GM19463 (cell line): ENCODE results near the gene RNF145.
"Not testable (repeated sequence)": the region's sequence is repeated elsewhere in the genome, so short reads cannot be mapped to it uniquely, and the experiment has no call there.

Source experiments
- ATAC-seq: cut with Tn5 transposase; IDR thresholded peaks from one replicate; pipeline ENCODE4 v1.9.1; 2021; ENCODE audit warnings: mild to moderate bottlenecking, moderate library complexity; ENCODE audit not compliant: unreplicated experiment

RNF145 gene

DNA sequence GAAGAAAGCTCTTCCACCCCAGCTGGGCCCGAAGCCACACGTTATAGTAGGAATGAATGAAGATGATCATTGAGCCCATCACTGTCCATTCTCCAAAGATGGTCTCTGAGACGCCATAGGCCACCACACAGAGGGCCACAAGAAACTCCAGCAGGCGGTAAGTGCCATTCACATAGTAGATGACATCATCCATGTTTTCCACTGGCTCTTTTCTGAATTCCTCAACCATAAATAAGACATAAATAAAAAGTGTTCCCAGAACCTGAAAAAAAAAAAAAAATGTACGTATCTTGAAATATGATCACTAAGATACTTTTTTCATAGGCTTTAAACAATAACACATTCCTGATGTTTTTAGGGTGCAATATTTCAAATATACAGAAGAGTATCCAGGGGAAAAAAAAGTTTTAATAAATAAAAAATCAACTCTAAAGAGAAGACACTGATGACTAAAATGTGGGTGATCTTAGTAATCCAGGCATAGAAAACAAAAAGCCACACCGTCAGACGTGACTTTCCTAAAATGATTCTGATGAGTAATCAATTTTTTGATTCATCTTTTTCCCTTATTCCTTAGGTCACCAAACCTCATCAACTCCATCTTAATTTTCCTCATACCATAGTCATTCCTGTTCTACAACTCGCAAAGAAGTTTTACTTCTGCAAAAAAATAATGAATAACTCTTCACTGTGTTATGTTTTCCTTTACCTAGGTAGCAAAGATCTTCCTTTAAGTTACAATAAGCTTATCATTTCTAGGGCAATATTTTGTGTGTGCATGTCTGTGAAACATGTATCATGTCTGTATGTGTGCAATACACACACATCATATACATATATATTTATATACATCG is 47.8 kb downstream of the RNF145 start:
- ATAC-seq = no peak

DNA sequence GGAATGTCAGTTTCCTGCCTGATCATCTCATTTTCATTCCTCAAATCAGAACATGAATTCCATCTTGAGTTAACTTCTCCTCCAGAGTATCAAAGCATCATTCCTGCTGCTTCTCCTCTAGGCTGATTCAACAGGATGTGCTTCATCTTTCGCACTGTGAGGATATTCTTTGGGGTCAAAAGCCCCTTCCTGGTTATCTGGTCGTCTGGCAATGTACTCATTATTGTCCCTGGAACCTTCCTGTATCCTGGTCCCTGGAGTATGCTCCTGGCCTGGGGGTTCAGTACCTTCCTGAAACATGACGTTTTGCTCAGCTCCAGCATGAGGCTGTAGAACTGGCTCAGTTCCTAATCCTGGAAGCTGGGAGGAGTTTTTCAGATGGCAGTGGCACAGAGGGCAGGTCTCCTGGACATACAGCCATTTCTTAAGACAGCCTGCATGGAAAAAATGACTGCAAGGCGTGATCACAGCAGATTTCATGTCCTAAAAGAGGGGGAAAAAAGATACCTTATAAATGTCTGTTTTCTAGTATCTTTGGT is 50.7 kb downstream of the RNF145 start:
- not testable (repeated sequence) for ATAC-seq

DNA sequence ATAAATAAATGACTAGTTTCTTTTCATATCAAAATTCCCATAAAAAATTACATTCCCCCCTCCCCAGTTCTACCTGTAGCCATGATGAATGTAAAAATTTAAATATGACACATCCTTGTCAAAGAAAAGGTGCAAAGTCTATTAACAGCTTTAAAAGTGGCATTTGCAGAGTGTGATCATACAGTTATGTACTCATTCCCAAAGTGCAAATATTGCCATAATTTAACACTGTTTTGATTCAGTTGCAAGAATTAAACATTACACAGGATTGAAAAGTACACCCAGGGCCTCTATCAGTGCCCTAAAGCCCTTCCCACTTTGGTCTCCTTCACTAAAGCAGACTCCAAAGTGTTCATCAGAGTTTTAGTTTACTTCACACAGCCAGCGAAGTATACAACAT is 51.8 kb downstream of the RNF145 start:
- no peak for ATAC-seq

DNA sequence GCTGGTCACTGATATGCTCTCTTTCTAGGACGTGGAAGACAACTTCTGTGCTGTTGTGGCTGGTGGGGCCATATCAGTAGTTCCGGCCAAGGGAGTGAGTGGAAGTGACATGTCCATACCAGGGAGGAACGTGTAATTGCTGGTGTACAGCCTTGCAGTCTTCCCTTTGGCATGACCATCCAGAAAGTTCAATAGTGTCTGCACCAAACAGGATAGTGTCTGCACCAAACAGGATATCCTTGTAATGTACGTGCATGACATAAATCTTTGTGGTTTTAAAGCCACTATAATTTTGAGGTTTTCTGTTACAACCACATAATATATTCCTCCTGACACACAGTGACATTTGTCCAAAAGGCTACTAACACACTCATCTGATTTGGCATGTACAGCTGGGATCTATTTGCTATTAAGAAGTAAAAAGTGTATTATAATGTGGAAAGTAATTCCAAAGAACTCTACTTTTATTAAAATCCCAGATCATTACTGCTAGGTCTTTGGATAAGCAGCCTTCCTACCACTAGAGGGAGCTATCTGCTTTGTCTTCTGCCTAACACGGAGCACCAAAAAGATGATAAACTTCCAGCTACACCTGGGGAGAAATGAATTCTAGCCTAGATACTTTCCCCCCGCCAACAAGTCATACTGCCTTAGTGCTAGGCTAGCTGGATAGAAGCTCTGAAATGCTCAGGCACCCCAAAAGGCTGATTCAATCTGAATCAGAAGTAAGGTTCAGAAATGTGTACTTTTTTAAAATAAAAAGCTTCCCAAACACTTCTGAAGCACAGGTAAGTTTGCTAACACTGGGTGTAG is 52.7 kb downstream of the RNF145 start:
- ATAC-seq = no peak

DNA sequence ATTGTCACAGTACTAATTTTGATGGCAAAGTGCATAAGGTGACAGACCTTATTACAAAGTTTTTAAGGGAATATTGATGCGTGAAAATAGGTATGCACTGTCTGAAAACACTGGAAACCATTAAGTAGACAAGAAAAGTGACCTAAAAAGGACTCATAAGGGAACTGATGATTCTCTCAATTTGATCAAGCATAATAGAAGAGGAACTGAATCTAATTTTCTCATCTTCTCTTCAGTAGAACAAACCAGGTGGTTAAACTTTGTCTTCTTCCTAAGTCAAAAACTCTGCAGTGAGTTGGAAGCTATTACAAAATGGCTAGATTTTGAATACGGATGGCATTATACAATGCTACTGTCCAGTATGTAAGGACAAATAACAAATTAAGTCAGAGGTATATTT is 53.4 kb downstream of the RNF145 start:
- ATAC-seq = no peak

DNA sequence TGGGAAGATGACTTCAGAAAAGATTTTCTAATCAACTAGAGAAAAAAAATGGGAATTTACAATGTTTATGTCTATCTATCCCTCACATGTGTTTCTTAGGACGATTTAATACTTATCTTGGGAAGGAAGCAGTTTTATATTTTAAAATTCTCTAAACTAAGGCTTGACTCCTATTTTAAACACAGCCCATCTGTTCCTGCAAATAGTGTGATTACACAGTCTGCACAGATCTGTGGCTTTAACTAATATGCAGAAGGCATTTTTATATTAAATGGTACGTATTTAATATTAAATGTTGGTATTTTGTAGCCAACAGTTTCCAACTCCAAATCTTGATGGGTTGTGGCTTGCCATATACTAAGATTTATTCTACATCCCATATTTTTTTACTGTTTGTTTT is 56.5 kb downstream of the RNF145 start:
- no peak for ATAC-seq

DNA sequence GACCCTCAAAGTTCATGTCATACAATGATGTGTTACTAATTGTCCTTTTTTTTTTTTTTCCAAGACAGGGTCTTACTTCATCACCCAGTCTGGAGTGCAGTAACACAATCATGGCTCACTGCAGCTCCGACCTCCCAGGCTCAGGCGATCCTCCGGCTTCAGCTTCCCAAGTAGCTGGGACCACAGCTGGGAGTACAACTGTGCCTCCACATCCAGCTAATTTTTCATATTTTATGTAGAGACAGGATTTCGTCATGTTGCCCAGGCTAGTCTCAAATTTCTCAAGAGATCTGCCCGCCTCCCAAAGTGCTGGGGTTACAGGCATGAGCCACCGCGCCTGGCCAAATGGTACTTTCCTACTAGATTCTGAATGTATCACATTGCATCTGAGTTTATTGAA is 60.3 kb downstream of the RNF145 start:
- ATAC-seq = no peak

DNA sequence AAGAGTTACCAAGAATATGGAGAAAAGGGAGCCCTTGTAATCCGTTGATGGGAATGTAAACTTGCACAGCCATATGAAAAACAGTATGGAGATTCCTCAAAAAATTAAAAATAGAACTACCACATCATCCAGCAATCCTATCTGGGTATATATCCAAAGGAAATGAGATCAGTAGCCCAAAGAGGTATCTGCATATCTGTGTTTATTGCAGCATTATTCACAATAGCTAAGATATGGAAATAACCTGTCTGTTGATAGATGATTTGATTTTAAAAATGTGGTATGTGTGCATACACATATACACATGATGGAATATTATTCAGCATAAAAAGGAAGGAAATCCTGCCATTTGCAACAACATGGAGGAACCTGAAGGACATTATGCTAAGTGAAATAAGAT is 61.4 kb downstream of the RNF145 start:
- no peak for ATAC-seq

DNA sequence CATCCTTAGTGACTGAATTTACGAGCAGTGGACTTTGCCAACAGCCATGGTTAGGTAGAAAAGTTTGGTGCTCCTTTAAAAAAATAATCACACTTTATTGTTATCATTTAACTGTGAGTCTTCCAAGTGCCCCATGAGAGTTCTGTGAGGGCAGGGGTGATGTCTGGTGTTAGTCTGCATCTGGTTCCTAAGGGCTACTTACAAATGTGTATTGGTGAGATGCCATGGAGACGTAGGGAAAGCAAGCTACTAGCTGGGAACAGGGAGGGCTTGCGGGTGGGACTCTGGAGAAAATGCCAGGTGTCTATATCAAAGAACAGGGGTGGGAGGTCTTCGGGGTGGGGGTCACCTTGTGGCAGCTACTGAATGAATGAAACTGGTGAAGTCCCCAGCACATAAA is 62.5 kb downstream of the RNF145 start:
- ATAC-seq = no peak

DNA sequence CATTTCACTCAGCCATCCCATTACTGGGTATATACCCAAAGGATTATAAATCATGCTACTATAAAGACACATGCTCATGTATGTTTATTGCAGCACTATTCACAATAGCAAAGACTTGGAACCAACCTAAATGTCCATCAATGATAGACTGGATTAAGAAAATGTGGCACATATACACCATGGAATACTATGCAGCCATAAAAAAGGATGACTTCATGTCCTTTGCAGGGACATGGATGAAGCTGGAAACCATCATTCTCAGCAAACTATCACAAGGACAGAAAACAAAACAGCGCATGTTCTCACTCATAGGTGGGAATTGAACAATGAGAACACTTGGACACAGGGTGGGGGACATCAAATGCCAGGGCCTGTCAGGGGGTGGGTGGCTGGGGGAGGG is 64.2 kb downstream of the RNF145 start:
- ATAC-seq = not testable (repeated sequence)

DNA sequence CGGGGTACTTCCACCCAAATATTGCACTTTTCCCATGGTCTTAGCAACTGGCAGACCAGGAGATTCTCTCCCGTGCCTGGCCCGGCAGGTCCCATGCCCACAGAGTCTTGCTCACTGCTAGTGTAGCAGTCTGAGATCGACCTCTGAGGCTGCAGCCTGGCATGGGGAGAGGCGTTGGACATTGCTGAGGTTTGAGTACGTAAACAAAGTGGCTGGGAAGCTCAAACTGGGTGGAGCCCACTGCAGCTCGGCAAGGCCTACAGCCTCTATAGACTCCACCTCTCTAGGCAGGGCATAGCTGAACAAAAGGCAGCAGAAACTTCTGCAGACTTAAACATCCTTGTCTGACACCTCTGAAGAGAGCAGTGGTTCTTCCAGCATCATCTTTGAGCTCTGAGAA is 69.6 kb downstream of the RNF145 start:
- ATAC-seq = no peak

DNA sequence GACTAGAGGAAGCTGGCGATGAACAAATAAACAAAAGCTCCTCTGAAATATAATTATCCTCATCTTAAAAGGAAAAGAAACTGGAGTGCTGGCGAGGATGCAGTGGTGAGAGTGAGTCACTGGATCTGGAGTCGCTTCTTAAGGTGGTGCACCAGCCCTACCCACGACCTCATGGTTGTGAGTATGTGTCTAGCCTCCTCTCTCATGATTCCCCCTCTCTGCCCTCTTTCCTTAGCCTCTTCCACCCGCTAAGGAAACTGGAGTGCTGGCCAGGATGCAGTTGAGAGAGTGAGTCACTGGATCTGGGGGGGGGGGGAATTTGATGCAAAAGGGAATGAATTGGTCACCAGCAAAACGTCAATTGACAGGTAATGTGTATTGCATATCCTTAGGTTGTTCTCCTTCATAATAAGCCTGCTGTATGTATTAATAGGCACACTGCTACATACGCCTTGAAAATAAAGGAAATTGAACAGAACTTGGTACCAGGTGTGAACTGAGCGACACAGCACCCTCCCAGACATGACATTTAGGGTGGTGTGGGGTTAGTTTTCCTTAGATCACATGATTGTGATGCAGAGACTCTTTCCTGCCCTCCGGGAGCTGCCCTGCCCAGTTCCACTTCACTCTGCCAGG is 73.3 kb downstream of the RNF145 start:
- ATAC-seq = no peak

DNA sequence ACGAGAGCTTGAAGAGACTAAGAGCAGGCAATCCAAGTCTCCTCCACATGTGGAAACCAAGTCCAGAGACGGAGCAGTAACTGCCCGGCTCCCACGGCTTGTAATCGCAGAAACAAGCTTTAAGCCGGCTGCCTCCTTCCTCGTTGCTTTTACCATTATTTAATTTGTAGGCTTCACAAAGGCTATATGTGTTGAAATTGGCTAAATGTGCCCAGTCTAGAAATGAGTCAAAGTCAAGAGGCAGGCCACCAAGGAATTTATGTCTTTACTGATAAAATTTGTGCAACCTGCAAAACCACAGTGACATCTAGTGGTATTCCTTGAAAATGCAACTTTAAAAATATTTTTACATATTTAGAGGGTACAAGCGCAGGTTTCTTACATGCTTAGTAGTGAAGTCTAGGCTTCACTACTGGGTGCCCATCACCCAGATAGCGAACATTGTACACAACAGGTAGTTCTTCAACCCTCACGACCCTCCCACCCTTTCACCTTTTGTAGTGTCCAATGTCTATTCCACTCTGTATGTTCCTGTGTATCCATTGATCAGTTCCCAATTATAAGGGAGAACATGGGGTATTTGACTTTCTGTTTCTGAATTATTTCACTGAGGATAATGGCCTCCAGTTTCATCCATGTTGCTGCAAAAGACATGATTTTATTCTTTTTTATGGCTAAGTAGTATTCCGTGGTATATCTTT is 76.2 kb downstream of the RNF145 start:
- peak; percentile 53 for ATAC-seq

DNA sequence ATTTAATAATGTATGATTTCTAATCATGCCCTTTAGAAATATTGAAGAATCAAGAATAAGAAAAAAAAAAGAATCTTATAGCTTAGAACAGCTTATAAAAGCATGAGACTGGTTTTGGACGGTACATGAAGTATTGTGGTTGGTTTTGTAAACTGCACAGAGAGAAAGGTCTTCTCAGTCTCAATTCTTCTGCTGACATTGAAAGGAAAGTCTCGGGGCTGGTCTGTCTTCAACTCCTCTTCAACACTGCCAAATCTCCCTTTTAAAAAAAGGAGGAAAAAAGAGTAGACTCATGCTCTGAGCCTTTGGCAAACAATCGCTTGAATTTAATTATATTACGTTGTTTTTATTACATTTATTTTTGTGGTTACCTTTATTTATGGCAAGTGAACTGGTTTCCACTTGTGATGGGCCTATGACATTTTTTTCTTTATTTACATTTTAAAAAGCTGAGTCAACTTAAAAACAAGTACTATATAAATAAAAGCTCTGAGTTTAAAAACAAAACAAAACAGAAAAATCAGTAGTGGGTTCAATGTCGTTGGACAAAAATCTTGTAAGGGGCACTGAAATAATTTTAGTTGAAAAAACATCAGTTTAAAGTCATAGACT is 76.8 kb downstream of the RNF145 start:
- no peak for ATAC-seq

DNA sequence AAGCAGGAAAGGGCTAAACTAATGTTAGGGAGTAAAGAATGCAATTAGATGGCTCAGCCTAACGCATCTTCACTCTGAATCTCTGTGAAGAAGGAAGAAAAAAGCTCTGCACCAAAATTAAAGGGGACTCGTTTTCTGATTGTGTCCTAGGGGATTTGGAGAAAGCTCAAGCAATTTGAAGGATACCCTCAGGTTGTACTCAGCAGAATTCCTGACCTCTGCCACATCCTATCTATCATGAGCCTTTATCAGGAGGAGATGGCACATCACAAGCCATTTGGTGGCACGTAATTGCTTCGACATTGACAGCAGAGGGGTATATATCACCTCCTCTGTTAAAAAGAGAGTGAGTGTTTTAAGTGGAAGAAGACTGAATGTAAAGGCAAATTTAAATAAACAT is 77.4 kb downstream of the RNF145 start:
- ATAC-seq = no peak

DNA sequence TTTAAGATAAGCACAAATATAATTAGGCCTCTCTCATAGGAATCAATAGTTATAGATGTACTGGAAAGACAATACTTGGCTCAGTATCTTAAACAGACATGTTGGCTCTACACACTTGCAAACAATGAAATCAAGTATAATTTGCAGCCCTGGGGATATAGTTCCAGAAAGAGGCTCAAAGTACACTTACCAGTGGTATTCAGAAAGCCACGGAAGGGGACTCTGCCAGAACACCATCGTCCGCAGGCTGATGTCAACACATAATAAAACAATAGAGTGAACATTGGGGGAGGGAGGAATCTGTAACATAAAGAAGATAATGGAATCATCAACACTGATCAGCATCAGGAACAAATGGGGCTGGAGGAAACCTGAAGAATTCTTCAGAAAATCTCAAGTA is 78.5 kb downstream of the RNF145 start:
- no peak for ATAC-seq

DNA sequence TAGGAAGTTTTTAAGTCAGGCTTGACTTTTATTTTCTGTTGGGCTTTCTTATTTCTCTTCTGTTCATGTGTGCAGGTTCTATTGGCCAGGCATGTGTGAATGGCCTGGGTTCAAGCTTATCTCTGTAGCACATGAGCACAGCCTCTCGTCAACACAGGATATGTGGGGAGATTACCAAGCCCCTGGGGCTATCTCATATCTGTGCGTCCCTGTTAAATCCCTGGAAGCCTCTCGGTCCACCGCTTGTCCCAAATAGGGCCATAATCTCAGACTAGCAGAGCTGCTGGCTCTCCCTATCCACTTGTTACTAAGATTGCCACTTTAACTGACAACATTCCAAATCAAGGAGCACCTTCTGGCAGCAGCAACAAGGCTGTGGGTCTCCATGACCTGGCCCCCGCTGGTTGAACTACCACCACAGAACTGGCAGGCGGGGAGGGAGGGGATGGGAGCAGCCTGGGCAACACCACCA is 81.2 kb downstream of the RNF145 start:
- no peak for ATAC-seq

DNA sequence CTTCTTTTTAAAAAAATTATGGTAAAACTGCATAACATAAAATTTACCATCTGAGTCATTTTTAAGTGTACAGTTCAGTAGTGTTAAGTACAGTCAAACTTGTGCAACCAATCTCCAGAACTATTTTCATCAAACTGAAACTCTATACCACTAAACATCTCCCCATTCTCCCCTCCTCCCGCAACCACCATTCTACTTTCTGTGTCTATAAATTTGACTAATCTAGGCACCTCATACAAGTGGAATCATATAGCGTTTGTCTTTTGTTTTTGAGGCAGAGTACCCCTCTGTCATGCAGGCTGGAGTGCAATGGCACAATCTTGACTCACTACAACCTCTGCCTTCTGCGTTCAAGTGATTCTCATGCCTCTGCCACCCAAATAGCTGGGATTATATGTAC is 85.7 kb downstream of the RNF145 start:
- ATAC-seq = no peak

DNA sequence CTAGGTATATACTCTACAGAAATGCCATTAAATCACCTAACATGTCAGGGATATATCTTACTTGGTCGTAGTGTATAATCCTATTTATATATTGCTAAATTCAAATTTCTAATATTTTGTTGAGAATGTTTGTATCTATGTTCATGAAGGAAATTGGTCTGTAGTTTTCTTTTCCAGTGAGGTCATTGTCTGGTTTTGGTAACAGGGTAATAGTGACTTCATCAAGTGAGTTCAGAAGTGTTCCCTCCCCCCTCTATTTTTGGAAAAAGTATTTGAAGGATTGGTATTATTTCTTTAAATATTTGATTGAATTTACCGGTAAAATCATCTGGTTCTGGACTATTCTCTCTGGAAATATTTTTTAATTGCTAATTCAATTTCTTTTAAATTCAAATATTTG is 86.2 kb downstream of the RNF145 start:
- ATAC-seq = no peak

DNA sequence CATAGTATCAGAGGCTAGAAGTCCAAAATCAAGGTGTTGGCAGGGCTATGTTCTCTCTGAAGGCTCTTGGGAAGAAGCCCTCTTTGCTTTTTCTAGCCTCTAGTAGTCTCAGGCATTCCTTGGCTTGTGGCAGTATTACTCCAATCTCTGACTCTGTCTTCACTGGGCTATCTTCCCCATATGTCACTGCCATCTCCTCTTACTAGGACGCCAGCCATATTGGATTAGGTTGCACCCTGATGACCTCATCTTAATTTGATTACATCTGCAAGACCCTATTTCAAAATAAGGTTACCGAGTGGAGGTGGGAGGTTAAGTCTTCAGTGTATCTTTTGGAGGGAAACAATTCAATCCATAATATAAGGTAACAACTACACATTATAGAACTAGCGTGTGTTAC is 88.3 kb downstream of the RNF145 start:
- no peak for ATAC-seq
